Osteoblast (primary cell): ENCODE data around the gene CRYL1. TPM values are rescaled to one million over a fixed set of nuclear protein-coding genes. Genes with fewer than 3 reads are reported as not detected.

Experiments
- DNase-seq: peaks from one replicate; pipeline ENCODE4 v3.0.0; 2011; ENCODE audit warnings: low spot score, mixed read lengths; ENCODE audit not compliant: insufficient read length; ENCODE audit errors: missing footprints
- H2AFZ ChIP-seq: 2 replicates; pipeline ENCODE4 v1.6.0; 2011; ENCODE audit warnings: mild to moderate bottlenecking, low read length
- H3K27ac ChIP-seq: 2 replicates; pipeline ENCODE4 v1.5.1; 2011; ENCODE audit warnings: mild to moderate bottlenecking, low read depth, low read length, moderate library complexity
- H3K27me3 ChIP-seq: 2 replicates; pipeline ENCODE4 v1.6.0; 2012; ENCODE audit warnings: mild to moderate bottlenecking, control low read depth, inconsistent platforms, low read length, moderate library complexity; ENCODE audit not compliant: insufficient read depth
- H3K36me3 ChIP-seq: 2 replicates; pipeline ENCODE4 v1.5.1; 2011; ENCODE audit warnings: mild to moderate bottlenecking, low read length, control low read depth, moderate library complexity; ENCODE audit not compliant: insufficient read depth
- H3K4me1 ChIP-seq: 2 replicates; pipeline ENCODE4 v1.5.1; 2011; ENCODE audit warnings: mild to moderate bottlenecking, low read length, control low read depth, moderate library complexity; ENCODE audit not compliant: insufficient read depth
- H3K4me2 ChIP-seq: 2 replicates; pipeline ENCODE4 v1.6.0; 2011; ENCODE audit warnings: mild to moderate bottlenecking, low read length; ENCODE audit not compliant: insufficient read depth
- H3K4me3 ChIP-seq: fragments of 200-600 bp; sonication (generic); 3 replicates; pipeline ENCODE4 v1.5.1; 2012; ENCODE audit warnings: mild to moderate bottlenecking, low read length, inconsistent platforms; ENCODE audit not compliant: insufficient read depth
- H3K79me2 ChIP-seq: 2 replicates; pipeline ENCODE4 v1.6.0; 2012; ENCODE audit warnings: mild to moderate bottlenecking, low read length, control low read depth, inconsistent platforms; ENCODE audit not compliant: insufficient read depth
- H3K9me3 ChIP-seq: 2 replicates; pipeline ENCODE4 v1.5.1; 2011; ENCODE audit warnings: low read depth, low read length, control low read depth
- H4K20me1 ChIP-seq: 2 replicates; pipeline ENCODE4 v1.6.0; 2012; ENCODE audit warnings: mild to moderate bottlenecking, low read length, control low read depth; ENCODE audit not compliant: insufficient read depth
- CTCF ChIP-seq: IDR thresholded peaks from 2 replicates; pipeline ENCODE4 v1.5.1; 2011; ENCODE audit warnings: mild to moderate bottlenecking, low read depth, low read length, moderate library complexity; ENCODE audit errors: extremely low read depth
- total RNA-seq: library from RNA; depleted of rRNA; stranded (reverse); fragments of >200 nt; gene quantifications from 2 replicates; pipeline ENCODE4 v1.2.3, GENCODE V29; 2012

The CRYL1 gene
- total RNA-seq, 1 donor = 12.7 TPM

- no peaks in the 10 kb centered on the region for H3K36me3 ChIP-seq
- no peaks in the 10 kb centered on the region for H3K27me3 ChIP-seq
- no peaks in the 10 kb centered on the region for H4K20me1 ChIP-seq
- H3K4me1 ChIP-seq = peaks cover 5% of the 10 kb centered on the region
- no peaks in the 10 kb centered on the region for H3K79me2 ChIP-seq
- H3K27ac ChIP-seq = no peak overlapping the region
- no peak overlapping the region for H3K4me3 ChIP-seq
- no peak for TF ChIP-seq CTCF
- H2AFZ ChIP-seq = no peak overlapping the region
- DNase-seq = no peak
- H3K9me3 ChIP-seq = no peaks in the 10 kb centered on the region
- no peak overlapping the region for H3K4me2 ChIP-seq
These were observed 31.0 kb downstream of the CRYL1 start for GRCh38 chr13:20494656-20495055.

DNA sequence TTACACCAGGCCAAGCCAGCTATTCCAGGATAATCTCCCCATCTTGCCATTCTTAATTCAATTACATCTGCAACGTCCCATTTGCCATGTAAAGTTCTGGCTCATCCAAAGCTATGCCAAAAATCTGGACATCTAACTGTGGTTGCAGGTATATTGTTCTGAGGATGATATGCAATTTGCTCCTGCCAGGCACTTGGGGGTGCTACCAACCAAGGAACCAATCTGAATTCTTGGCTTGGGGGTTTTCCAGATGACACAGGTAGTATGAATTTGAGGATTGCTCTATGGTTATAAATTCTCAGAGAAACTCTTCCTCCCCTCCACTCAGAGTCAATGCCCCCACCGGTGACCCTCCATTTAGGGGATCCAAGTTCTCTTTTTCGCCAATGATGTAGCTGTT, 33.0 kb downstream of the CRYL1 start:
- Histone ChIP-seq H4K20me1 (no peaks in the 10 kb centered on the region), H2AFZ (no peak overlapping the region), H3K79me2 (no peaks in the 10 kb centered on the region), H3K4me1 (peaks cover 5% of the 10 kb centered on the region), H3K27me3 (no peaks in the 10 kb centered on the region), H3K27ac (no peak overlapping the region), H3K36me3 (no peaks in the 10 kb centered on the region), H3K4me2 (no peak overlapping the region), H3K4me3 (no peak overlapping the region), H3K9me3 (no peaks in the 10 kb centered on the region)
- peak; percentile 71 for TF ChIP-seq CTCF
- DNase-seq = no peak

GRCh38 chr13:20491926-20492435, 33.7 kb downstream of the CRYL1 start:
- Histone ChIP-seq H4K20me1 (no peaks in the 10 kb centered on the region), H2AFZ (no peak overlapping the region), H3K79me2 (no peaks in the 10 kb centered on the region), H3K27ac (no peak overlapping the region), H3K36me3 (no peaks in the 10 kb centered on the region), H3K4me1 (peaks cover 5% of the 10 kb centered on the region), H3K4me3 (no peak overlapping the region), H3K4me2 (no peak overlapping the region), H3K9me3 (no peaks in the 10 kb centered on the region), H3K27me3 (no peaks in the 10 kb centered on the region)
- TF ChIP-seq CTCF = no peak
- no peak for DNase-seq

GRCh38 chr13:20489185-20489820, 36.4 kb downstream of the CRYL1 start:
- no peak for DNase-seq
- Histone ChIP-seq H3K4me1 (no peaks in the 10 kb centered on the region), H2AFZ (no peak overlapping the region), H3K79me2 (no peaks in the 10 kb centered on the region), H3K27ac (no peak overlapping the region), H3K9me3 (no peaks in the 10 kb centered on the region), H4K20me1 (no peaks in the 10 kb centered on the region), H3K4me2 (no peak overlapping the region), H3K27me3 (no peaks in the 10 kb centered on the region), H3K4me3 (no peak overlapping the region), H3K36me3 (no peaks in the 10 kb centered on the region)
- TF ChIP-seq CTCF = no peak
